Hematopoietic multipotent progenitor cell treated with erythropoietin and hydrocortisone succinate and interleukin-3 and kit ligand, for 8 days (in vitro differentiated cells): ENCODE measurements around the gene SCAI.
"Not testable (repeated sequence)": the region's sequence is repeated elsewhere in the genome, so short reads cannot be mapped to it uniquely, and the experiment has no call there.

Experiments used
- DNase-seq: peaks from one replicate; pipeline ENCODE4 v3.0.0-alpha.2; 2015

Gene SCAI

DNA sequence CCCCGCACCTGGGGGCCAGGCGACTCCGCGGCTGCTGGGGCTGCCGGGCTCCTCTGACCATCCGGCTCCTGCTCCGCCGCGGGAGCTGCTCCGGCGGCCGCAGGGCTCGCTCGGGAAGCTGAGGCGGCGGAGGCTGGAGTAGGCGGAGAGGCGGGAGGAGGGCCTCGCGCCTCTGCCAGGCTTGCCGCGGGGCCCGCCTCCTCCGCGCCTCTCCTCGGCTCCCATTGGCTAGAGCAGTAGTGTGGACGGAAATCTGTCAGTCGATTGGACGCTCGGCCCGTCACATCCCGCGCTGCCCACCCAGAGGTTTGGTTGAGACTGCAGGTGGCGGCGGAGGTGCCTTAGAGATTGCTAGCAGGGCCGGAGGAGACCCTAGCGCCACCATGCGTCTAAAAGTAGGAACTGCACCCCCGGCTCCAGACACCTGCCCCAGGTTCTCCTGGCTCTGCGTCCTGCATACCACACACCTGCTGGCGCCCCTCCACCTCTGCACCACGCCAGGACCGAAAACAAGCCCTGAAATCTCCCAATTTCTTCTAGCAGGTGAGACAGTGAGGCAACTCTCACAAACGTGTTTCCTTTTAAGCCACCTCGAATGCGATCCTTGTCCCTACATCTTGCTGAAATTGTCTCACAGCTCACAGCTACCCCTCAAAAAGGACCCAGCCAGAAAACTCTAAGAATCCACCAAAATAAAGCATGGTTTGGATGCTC, at the start of gene SCAI:
Gene SCAI (minus strand): TSS at position 152 of the 714 bp plus-strand sequence. CDS start 91 bp downstream, at position 61.
- peak; percentile 99 for DNase-seq

DNA sequence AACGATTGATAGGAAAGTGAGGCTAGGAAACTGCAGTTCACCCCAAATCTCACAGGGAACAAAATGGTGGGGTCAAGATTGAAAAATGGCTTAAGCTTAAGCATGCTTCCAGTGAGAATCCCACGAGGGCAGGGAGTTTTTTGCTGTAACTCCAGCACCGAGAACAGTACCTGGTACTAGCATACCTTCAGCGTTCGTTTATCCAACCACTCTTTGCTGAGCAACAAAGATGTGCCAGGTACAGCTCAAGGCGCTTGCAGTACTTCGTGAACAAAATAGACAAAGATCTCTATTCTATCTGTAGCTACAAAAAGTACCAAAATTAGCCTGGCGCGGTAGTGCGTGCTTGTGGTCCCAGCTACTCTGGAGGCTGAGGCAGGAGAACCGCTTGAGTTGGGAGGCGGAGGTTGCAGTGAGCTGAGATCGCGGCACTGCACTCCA, 47.1 kb upstream of the SCAI start:
- DNase-seq, result peak; percentile 56

DNA sequence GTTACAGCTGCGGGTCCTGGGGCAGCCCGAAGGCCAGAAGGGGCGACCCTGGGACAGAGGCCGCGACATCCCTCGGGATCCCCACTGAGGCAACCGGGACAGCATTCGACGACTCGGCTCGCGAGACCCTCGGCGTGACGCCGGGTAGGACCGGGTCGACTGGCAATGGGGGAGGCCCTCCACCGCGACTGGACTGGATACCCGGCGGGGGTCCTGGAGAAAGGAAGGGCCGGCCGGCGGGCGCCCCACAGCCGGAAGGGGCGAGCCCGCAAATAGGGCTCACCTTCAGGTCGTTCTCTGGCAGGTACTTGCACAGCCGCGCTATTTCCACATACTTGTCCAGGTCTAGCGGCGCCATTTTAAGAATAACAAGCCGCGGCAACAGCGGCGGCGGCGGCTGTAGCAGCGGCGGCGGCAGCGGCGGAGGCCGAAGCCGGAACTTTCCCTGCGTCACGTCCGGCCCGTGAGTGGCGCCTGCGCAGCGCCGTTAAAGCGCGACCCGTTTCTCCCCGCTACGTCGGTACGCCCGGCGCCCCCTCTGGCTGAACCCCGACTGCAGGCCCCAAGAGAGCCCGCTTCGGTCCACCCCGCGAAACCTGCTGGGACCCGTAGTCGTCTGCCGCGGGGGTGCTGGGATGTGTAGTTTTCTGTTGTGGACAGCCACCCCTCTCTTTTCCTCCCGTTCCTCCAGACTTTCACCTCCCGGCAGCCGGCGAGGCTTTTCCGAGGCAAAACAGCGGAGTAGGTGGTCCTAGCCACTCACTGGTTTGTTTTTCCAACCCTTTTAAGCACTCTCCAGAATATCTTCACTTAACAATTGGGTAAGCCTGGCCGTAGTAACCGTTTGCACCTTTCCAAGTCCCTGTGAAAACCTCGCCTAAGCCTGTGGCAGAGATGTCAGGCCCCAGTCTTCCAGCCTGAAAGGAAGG, 46.3 kb upstream of the SCAI start, which contains the start of gene PPP6C:
Gene PPP6C (minus strand): TSS at position 443 of the 929 bp plus-strand sequence. CDS start 85 bp downstream, at position 358.
- DNase-seq, result peak; percentile 96

DNA sequence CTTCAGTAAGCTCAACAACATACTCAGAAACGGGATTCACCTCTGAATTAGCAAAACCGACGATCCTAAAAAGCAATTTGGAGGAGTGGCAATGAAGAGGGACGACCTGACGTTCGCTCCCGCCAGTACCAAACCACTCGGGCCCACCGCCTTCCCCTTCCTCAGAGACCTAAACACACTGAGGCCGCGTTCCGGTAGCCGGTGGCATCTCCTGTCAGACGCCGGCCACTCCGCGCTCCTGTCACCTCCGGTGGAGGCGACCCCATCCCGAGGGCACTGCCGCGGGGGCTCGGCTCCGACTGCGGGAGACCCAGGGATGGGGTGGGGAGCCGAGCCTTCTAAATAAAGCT, 45.7 kb upstream of the SCAI start:
- peak; percentile 11 for DNase-seq

DNA sequence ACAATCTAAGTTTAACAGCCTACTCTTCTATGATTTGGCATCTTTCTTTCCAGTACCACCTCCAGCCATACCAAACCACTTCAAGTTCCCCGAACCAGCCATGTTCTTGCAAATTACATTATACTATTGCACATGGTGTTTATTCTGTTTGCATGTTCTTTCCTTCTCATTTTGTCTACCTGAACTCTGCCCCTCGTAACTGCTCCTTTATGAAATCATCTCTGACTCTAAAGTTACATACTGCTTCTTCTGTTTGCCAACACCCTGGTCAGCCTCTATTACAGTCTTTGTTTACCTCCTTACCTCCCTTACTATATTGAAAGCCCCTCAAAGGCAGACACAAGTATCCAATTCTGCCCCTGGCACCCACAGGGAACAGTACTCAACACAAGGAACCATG, 40.2 kb upstream of the SCAI start:
- DNase-seq, result no peak

DNA sequence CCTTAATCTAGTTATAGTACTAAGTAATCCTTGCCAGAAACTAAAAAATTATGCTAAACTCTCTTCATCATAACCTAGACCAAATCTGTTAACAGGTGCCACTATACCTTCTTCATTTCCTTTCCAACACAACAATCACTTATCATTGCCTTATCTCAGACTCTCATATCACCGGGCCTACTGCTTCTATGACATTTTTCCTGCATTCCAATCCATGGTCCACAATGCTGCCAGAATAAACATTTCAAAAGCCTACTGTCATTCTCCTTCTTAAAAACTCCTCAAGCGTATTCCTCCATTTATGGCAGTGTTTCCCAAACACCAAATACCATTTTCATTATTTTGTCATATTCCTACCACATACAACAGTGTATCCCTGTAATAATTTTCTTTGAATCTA, 39.7 kb upstream of the SCAI start:
- DNase-seq, result no peak

DNA sequence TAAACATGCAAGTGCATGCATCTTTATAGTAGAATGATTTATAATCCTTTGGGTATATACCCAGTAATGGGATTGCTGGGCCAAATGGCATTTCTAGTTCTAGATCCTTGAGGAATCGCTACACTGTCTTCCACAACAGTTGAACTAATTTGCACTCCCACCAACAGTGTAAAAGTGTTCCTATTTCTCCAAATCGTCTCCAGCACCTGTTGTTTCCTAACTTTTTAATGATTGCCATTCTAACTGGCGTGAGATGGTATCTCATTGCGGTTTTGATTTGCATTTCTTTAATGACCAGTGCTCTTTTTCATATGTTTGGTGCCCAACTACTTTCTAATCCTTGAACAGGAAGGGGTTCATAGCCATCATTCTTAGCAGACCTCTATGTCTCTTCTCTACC, 38.4 kb upstream of the SCAI start:
- DNase-seq, result not testable (repeated sequence)

DNA sequence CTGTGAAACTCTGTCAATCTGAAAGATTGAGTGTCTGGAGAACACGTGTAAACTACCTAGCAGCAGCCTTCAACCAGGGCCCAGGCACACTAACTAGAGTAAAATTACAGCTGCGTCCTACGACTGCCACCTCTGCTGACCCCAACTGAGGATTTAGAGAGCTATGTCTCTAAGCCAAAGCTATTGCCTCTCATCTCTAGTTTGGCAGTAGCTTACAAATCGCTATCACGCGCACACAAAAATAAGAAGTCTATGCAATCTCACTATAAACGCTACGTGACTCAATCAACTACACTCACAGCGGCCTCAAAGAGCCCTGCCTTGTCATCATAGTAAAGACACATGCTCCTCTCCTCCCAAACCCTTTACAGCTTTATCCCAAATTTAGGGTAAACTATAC, 37.5 kb upstream of the SCAI start:
- no peak for DNase-seq

DNA sequence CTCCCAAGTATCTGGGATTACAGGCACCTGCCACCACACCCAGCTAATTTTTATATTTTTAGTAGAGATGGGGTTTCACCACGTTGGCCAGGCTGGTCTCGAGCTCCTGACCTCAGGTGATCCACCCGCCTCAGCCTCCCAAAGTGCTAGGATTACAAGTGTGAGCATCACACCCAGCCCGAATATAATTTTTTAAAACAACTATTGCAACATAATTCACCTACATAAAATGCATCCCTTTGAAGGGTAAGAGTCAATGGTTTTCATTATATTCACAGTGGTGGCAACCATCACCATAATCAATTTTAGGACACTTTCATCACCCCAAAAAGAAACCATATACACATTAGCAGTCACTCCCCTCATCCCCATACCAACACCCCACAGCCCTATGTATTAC, 36.4 kb upstream of the SCAI start:
- DNase-seq, result not testable (repeated sequence)

DNA sequence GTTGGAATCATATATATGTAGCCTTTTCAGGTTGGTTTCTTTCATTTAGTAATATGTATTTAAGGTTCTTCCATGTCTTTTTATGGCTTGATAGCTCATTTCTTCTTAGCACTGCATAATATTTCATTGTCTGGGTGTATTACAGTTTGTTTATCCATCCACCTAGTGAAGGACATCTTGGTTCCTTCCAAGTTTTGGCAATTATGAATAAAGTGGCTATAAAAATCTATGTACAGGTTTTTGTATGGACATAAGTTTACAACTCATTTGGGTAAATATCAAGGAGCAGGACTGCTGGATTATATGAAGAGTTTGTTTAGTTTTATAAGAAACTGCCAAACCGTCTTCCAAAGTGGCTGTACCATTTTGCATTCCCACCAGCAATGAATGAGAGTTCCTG, 34.6 kb upstream of the SCAI start:
- no peak for DNase-seq

DNA sequence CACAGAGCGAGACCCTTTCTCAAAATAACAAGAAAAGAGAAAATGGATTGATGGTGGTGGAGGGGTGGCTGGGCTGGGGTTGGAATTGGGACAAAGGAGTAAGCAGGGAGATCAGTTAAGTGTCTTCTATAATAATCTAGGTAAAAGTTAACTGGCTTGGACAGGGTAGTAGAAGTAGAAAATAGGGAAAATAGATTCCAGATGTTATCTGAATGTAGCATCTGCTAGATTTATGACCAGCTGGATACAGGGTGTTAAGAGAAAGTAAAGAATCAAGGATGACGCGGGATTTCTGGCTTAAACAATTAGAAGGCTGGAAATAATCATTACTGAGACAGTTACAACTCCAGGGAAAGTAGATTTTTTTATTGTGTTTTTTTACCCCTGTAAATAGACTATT, 33.3 kb upstream of the SCAI start:
- DNase-seq, result no peak

DNA sequence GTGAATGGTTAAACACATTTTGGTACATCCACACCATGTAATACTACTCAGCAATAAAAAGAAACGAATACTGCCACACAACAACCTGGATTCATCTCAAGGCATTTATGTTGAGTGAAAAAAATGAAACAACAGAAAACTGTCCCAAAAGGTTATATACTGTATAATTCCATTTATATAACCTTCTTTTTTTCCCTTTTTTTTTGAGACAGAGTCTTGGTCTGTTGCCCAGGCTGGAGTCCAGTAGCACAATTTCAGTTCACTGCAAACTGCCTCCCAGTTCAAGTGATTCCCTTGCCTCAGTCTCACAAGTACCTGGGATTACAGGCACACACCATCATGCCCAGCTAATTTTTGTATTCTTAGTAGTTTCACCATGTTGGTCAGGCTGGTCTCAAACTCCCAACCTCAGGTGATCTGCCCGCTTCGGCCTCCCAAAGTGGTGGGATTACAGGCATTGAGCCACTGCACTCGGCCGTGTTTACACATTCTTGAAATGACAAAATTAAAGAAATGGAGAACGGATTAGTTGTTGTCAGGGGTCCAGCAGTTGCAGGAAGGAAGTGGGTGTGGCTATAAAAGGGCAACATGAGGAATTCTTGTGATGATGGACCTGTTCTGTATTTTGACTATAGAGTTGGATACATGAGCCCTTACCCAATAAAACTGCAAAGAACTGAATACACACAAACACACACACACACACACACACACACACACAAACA, 28.9 kb upstream of the SCAI start:
- no peak for DNase-seq

DNA sequence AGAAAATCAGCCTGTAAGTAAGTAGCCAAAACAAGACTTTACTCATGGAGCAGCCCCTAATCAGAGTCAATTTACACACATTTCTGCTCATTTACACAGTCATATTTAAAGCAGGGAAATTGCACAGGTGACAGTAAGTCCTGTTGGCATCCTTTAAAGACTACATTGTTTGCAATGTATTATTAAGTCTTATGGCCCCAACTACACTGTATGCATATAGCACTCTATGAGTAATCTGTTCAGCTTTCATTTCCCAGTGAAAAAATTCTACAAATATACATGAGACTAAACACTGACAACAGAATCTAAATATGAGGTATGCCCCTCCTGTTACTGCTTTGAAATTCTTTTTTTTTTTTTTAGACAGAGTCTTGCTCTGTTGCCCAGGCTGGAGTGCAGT, 26.6 kb upstream of the SCAI start:
- DNase-seq, result no peak

DNA sequence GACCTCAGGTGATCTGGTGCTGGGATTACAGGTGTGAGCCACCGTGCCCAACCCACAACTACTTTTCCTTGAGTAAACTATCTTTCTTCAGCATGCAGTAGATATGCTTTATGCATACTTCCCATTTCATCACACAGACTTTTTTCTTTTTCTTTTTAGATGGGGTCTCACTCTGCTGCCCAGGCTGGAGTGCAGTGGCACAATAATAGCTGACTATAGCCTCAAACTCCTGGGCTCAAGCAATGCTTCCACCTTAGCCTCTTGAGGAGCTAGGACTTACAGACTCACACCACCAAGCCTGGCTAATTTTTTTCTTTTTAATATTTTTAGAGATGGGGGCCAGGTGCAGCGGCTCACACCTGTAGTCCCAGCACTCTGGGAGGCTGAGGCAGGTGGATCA, 23.4 kb upstream of the SCAI start:
- no peak for DNase-seq

DNA sequence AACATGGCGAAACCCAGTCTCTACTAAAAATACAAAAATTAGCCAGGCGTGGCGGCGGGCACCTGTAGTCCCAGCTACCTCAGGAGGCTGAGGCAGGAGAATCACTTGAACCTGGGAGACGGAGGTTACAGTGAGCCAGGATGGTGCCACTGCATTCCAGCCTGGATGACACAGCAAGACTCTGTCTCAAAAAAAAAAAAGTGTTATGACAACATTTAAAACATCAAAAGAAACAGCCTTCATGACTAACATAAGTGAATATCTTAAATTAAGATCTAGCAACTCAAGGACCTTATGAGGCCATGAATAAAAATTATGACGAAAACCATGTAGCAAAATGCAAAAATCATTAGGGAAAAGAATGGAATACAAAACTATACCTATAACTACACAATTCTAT, 19.6 kb upstream of the SCAI start:
- DNase-seq, result not testable (repeated sequence)

DNA sequence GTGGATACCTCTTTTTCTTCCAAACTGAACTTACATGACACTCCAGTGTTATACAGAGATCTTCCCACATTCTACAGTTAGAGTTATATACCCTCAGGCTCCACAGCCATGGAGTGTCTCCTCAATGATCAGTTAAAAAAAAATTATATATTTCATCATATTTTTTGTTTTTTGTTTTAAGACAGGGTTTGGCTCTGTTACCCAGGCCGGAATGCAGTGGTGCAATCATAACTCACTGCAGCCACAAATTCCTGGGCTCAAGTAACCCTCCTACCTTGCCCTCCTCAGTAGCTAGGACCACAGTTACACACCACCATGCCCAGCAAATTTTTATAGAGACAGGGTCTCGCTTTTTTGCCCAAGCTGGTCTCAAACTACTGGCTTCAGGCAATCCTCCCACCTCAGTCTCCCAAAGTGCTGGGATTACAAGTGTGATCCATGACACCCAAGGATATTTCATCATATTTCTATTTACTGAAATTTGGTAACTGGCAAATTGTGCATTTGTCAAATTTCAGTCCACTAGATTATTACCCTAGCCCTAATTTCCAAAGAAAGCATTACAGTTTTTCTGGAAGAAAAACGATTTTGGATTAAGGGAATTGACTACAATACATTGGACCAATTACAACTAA, 18.1 kb upstream of the SCAI start:
- no peak for DNase-seq

DNA sequence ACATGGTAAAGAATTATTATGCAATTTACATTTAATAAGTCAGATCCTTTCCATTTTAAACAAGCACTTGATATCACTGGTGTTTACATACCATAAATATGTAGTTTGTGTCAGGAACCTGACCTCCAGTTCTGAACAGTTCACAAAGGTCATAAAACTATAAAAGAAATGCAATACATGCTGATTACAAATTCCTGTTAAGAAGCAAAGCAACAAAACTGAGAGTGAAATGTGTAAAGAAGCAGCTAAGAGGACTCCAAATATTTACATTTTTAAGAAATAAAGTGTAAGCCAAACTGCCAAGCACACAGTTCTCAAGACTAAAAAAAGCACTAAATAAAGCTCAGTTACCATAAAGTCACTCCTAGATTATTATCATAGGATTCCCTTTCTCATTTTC, 17.4 kb upstream of the SCAI start:
- no peak for DNase-seq

DNA sequence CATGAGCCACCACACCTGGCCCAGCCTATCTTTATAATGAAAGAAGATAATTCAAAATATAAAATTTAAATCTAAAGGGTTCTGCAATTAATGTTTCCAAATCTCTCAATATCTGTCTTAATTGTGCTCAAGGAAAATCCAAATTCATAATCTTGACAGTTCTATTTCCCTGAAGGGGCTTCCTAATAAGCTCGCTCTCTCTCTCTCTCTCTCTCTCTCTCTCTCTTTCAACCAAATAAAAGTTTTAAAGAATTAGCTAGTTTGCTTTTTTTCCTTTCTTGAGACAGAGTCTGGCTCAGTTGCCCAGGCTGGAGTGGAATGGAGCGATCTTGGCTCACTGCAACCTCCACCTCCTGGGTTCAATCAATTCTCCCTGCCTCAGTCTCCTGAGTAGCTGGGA, 13.2 kb upstream of the SCAI start:
- no peak for DNase-seq

DNA sequence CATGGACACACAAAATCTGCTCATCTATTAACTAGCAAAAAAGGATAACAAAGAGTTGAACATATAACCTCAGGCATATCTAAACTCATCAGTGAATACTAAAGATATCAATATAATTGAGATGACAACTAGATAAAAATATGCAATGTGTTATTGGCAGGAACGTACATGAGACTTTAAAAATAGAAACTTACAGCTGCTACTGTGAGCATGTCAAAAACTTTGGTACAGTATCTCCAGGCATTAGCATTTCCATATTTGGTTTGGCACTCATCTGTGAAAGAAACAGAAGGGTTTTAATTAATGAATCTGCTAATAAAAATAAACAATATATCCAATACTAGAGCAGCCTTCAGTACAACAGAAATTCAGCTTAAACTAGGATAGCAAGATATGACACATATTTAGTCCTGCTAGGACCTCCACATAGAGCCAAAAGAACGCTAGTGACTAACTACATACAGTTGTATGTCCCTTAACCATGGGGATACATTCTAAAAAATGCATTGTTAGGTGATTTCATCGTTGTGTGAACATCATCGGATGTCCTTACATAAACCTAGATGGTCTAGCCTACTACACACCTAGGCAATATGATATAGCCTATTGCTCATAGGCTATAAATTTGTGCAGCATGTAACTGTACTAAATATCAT, 10.5 kb upstream of the SCAI start:
- DNase-seq, result no peak

DNA sequence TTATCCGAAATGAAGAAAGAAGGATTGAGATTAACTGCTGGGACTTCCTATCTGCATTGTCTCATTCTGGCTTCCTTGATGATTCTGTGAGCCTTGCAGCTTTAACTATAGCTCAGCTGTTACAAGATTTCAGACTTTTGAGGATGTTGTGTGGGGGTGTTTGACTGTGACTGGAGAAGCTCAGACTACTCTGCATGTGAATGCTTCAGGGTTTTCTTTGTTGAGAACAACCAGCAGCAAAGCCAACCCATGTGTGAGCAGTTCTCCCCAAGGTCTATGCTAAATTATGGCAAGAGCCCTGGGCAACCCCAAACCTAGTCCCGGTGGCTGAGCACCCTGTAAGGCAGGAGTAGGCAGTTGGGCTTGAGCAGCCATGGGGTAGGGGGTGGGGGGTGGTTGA, 8.4 kb upstream of the SCAI start:
- no peak for DNase-seq

DNA sequence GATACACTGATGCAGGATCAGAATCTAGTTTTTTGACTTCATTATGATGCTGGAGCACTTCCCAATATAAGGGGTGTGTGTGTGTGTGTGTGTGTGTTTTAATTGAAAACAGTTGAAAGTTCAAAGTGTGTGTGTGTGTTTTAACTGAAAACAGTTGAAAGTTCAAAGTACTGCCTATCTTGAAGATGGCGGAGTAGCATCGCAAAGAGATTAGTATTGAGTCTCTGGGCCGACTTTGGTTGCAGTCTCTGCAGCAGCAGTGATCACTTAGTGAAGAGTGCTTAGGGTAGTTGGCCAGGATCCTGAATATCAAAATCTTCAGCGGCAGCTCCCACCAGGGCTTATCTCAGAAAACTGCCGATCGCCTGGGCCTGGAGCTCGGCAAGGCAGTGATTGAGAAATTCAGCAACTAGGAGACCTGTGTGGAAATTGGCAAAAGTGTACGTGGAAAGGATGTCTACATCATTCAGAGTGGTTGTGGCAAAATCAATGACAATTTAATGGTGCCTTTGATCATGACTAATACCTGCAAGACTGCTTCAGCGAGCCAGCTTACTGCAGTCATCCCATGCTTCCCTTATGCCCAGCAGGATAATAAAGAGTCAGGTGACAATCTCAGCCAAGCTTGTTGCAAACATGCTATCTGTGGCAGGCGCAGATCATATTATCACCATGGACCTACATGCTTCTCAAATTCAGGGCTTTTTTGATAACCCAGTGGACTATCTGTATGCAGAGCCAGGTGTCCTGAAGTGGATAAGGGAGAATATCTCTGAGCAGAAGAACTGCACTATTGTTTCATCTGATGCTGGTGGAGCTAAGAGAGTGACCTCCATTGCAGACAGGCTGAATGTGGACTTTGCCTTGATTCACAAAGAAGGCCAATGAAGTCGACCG, 7.3 kb upstream of the SCAI start:
- DNase-seq, result peak; percentile 52
